SK-N-SH treated with all-trans-retinoic acid at 6 μM for 48 hours (cell line): ENCODE results near the gene KCNK4.

ENCODE experiments used
- ATAC-seq: fragments of 200-7000 bp; cut with Tn5 transposase; 3 replicates; pipeline ENCODE4 v1.9.1; 2020; ENCODE audit warnings: mild to moderate bottlenecking, moderate library complexity
- ARNTL ChIP-seq: fragments of 450-650 bp; formaldehyde crosslinking; IDR thresholded peaks from 2 replicates; pipeline ENCODE4 v1.5.0; 2020; ENCODE audit warnings: low read depth, mild to moderate bottlenecking, moderate library complexity, borderline replicate concordance
- BACH2 ChIP-seq: fragments of 250-450 bp; sonication (Bioruptor Pico); IDR thresholded peaks from 2 replicates; pipeline ENCODE4 v1.9.0; 2021; ENCODE audit warnings: mild to moderate bottlenecking, borderline replicate concordance
- CSDC2 ChIP-seq: fragments of 250-450 bp; sonication (Bioruptor Pico); IDR thresholded peaks from 2 replicates; pipeline ENCODE4 v1.5.0; 2020; ENCODE audit warnings: mild to moderate bottlenecking, moderate library complexity
- ESRRG ChIP-seq: fragments of 250-450 bp; sonication (Bioruptor Pico); IDR thresholded peaks from 2 replicates; pipeline ENCODE4 v1.6.1; 2021; ENCODE audit warnings: mild to moderate bottlenecking
- GLIS3 ChIP-seq: fragments of 250-450 bp; sonication (Bioruptor Pico); IDR thresholded peaks from 2 replicates; pipeline ENCODE4 v1.5.0; 2020; ENCODE audit warnings: mild to moderate bottlenecking, moderate library complexity
- ISL1 ChIP-seq: fragments of 250-450 bp; sonication (Bioruptor Pico); IDR thresholded peaks from 2 replicates; pipeline ENCODE4 v2.1.2; 2022; ENCODE audit warnings: mild to moderate bottlenecking, moderate library complexity
- OSR1 ChIP-seq: fragments of 250-450 bp; sonication (Bioruptor Pico); IDR thresholded peaks from 2 replicates; pipeline ENCODE4 v1.8.0; 2022; ENCODE audit warnings: moderate library complexity, mild to moderate bottlenecking, inconsistent platforms
- PATZ1 ChIP-seq: fragments of 250-450 bp; sonication (Bioruptor Pico); IDR thresholded peaks from 2 replicates; pipeline ENCODE4 v1.8.0; 2020; ENCODE audit warnings: mild to moderate bottlenecking, moderate library complexity, borderline replicate concordance
- PPARA ChIP-seq: fragments of 250-450 bp; sonication (Bioruptor Pico); IDR thresholded peaks from 2 replicates; pipeline ENCODE4 v1.5.0; 2020; ENCODE audit warnings: mild to moderate bottlenecking, borderline replicate concordance
- RARB ChIP-seq: fragments of 250-450 bp; sonication (Bioruptor Pico); IDR thresholded peaks from 2 replicates; pipeline ENCODE4 v1.8.0; 2021; ENCODE audit warnings: mild to moderate bottlenecking, moderate library complexity
- SNAI2 ChIP-seq: fragments of 250-450 bp; sonication (Bioruptor Pico); IDR thresholded peaks from 2 replicates; pipeline ENCODE4 v1.5.0; 2020; ENCODE audit warnings: mild to moderate bottlenecking, moderate library complexity
- TCF4 ChIP-seq: fragments of 250-450 bp; sonication (Bioruptor Pico); IDR thresholded peaks from 2 replicates; pipeline ENCODE4 v1.8.0; 2021; ENCODE audit warnings: mild to moderate bottlenecking, moderate library complexity, borderline replicate concordance
- TOX ChIP-seq: fragments of 250-450 bp; sonication (Bioruptor Pico); IDR thresholded peaks from 2 replicates; pipeline ENCODE4 v1.8.0; 2021; ENCODE audit warnings: mild to moderate bottlenecking, moderate library complexity, borderline replicate concordance
- ZC3H10 ChIP-seq: fragments of 250-450 bp; sonication (Bioruptor Pico); IDR thresholded peaks from 2 replicates; pipeline ENCODE4 v1.5.1; 2021; ENCODE audit warnings: mild to moderate bottlenecking, moderate library complexity
- ZFP3 ChIP-seq: fragments of 250-450 bp; sonication (Bioruptor Pico); IDR thresholded peaks from 2 replicates; pipeline ENCODE4 v1.5.0; 2020; ENCODE audit warnings: mild to moderate bottlenecking, moderate library complexity
- ZFP30 ChIP-seq: fragments of 450-650 bp; formaldehyde crosslinking; IDR thresholded peaks from 2 replicates; pipeline ENCODE4 v1.5.0; 2022; ENCODE audit warnings: mild to moderate bottlenecking, moderate library complexity
- ZNF565 ChIP-seq: fragments of 450-650 bp; formaldehyde crosslinking; conservative IDR thresholded peaks from 2 replicates; pipeline ENCODE4 v1.5.0; 2020; ENCODE audit warnings: low read depth, mild to moderate bottlenecking, moderate library complexity
- ZNF70 ChIP-seq: fragments of 450-650 bp; formaldehyde crosslinking; IDR thresholded peaks from 2 replicates; pipeline ENCODE4 v1.5.0; 2020; ENCODE audit warnings: mild to moderate bottlenecking, moderate library complexity
- ZNF8 ChIP-seq: fragments of 450-650 bp; formaldehyde crosslinking; IDR thresholded peaks from 2 replicates; pipeline ENCODE4 v1.5.0; 2020; ENCODE audit warnings: mild to moderate bottlenecking, moderate library complexity
- TF ChIP-seq, protein P1 (sequence below): fragments of 250-450 bp; sonication (Bioruptor Pico); IDR thresholded peaks from 2 replicates; pipeline ENCODE4 v1.8.0; 2021; ENCODE audit warnings: low read depth, mild to moderate bottlenecking, moderate library complexity, borderline replicate concordance
- TF ChIP-seq, protein P2 (sequence below): fragments of 250-450 bp; sonication (Bioruptor Pico); IDR thresholded peaks from 2 replicates; pipeline ENCODE4 v1.5.1; 2021; ENCODE audit warnings: mild to moderate bottlenecking, moderate library complexity
- TF ChIP-seq, protein P3 (sequence below): fragments of 250-450 bp; sonication (Bioruptor Pico); IDR thresholded peaks from 2 replicates; pipeline ENCODE4 v1.5.1; 2020; ENCODE audit warnings: low read depth, mild to moderate bottlenecking, moderate library complexity

KCNK4 gene

GRCh38 chr11:64247729-64248531 is 43.2 kb upstream of the KCNK4 start:
- TF ChIP-seq, protein P1, sequence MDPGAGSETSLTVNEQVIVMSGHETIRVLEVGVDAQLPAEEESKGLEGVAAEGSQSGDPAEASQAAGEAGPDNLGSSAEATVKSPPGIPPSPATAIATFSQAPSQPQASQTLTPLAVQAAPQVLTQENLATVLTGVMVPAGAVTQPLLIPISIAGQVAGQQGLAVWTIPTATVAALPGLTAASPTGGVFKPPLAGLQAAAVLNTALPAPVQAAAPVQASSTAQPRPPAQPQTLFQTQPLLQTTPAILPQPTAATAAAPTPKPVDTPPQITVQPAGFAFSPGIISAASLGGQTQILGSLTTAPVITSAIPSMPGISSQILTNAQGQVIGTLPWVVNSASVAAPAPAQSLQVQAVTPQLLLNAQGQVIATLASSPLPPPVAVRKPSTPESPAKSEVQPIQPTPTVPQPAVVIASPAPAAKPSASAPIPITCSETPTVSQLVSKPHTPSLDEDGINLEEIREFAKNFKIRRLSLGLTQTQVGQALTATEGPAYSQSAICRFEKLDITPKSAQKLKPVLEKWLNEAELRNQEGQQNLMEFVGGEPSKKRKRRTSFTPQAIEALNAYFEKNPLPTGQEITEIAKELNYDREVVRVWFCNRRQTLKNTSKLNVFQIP: no peak
- TF ChIP-seq PPARA (CRISPR knock-in tag) (no peak), ZFP3 (CRISPR knock-in tag) (no peak), OSR1 (CRISPR knock-in tag) (no peak), ZNF565 (CRISPR knock-in tag) (no peak), ZNF8 (CRISPR knock-in tag) (no peak), ZC3H10 (CRISPR knock-in tag) (no peak), GLIS3 (CRISPR knock-in tag) (no peak), RARB (CRISPR knock-in tag) (no peak), SNAI2 (CRISPR knock-in tag) (no peak), ARNTL (CRISPR knock-in tag) (no peak), TCF4 (CRISPR knock-in tag) (no peak), ZFP30 (CRISPR knock-in tag) (no peak), TOX (CRISPR knock-in tag) (no peak), BACH2 (CRISPR knock-in tag) (no peak), PATZ1 (CRISPR knock-in tag) (no peak)
- TF ChIP-seq, protein P2, sequence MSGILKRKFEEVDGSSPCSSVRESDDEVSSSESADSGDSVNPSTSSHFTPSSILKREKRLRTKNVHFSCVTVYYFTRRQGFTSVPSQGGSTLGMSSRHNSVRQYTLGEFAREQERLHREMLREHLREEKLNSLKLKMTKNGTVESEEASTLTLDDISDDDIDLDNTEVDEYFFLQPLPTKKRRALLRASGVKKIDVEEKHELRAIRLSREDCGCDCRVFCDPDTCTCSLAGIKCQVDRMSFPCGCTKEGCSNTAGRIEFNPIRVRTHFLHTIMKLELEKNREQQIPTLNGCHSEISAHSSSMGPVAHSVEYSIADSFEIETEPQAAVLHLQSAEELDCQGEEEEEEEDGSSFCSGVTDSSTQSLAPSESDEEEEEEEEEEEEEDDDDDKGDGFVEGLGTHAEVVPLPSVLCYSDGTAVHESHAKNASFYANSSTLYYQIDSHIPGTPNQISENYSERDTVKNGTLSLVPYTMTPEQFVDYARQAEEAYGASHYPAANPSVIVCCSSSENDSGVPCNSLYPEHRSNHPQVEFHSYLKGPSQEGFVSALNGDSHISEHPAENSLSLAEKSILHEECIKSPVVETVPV (CRISPR knock-in tag): no peak
- ATAC-seq: no peak

DNA sequence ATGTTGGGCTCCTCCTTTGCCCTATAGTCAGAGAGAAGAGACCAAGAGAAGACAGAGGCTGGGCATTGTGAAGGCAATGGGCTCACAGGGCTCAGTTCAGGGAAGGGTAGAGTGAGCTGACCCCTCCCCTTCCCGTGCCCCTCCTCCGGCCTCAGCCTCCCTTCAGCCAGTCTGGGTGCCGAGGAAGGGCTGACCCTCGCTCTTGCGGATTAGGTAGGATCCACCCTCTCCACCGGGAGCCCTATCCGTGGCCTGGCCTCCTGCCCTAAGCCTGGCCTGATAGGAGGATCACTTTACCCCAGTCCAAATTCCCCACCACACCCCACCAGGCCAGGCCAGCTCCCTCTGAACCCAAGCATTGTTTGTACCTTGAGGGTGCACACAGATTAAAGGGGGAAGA is 42.5 kb upstream of the KCNK4 start:
- ATAC-seq: no peak
- TF ChIP-seq BACH2 (CRISPR knock-in tag) (no peak), OSR1 (CRISPR knock-in tag) (no peak), PATZ1 (CRISPR knock-in tag) (no peak)
- TF ChIP-seq, all 23 proteins: peak for 0

DNA sequence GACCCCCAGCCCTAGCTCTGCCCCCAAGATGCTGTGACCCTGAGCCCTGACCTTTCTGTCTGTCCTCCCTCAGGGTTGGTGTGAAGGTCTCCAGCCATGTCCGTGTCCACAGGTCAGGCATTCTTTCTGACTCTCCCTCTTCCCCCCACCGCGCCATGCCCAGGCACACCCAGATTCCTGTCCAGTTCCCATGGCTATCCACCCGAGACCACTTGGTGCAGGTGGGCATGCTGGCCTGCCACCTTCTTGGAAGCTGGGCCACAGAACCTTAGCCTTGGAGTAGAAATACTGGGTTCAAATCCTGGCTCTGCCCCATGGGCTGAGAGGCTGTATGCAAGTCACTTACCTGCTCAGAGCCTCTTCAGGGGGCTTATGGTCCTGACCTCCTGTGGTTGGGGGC is 42.1 kb upstream of the KCNK4 start:
- TF ChIP-seq PATZ1 (CRISPR knock-in tag) (no peak), ESRRG (no peak), PPARA (CRISPR knock-in tag) (no peak), RARB (CRISPR knock-in tag) (no peak), CSDC2 (CRISPR knock-in tag) (no peak), ISL1 (CRISPR knock-in tag) (no peak), OSR1 (CRISPR knock-in tag) (no peak), ARNTL (CRISPR knock-in tag) (no peak), ZC3H10 (CRISPR knock-in tag) (no peak), ZNF70 (no peak), BACH2 (CRISPR knock-in tag) (no peak)
- TF ChIP-seq, protein P3, sequence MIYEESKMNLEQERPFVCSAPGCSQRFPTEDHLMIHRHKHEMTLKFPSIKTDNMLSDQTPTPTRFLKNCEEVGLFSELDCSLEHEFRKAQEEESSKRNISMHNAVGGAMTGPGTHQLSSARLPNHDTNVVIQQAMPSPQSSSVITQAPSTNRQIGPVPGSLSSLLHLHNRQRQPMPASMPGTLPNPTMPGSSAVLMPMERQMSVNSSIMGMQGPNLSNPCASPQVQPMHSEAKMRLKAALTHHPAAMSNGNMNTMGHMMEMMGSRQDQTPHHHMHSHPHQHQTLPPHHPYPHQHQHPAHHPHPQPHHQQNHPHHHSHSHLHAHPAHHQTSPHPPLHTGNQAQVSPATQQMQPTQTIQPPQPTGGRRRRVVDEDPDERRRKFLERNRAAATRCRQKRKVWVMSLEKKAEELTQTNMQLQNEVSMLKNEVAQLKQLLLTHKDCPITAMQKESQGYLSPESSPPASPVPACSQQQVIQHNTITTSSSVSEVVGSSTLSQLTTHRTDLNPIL: no peak
- TF ChIP-seq, protein P1: no peak

More for the DNA sequence above, 42.1 kb upstream of the KCNK4 start:
- ATAC-seq: no peak
